Calu3 (cell line): Measurements from ENCODE around the gene TEX261. TPM values are rescaled to one million over a fixed set of nuclear protein-coding genes. Genes with fewer than 3 reads are reported as not detected.

Experiments
- BruUV-seq: library from RNA; stranded (reverse); fragments of 400-500 nt; replicated peaks from 2 replicates; lab custom pipeline; 2021; lab: Mats Ljungman, UMichigan
- CTCF ChIA-PET: fragments of 300-600 bp; sonication (Branson Sonifier 250); formaldehyde crosslinking; loops from one replicate; lab custom pipeline; 2022; ENCODE audit warnings: antibody characterized with exemption; lab: Charles Lee
- DNase-seq: peaks from one replicate; pipeline ENCODE4 v3.0.0; 2022
- H3K27ac Mint-ChIP-seq: one replicate; pipeline ENCODE4 v1.8.0; 2022; ENCODE audit warnings: mixed read lengths; ENCODE audit not compliant: unreplicated experiment
- H3K27me3 Mint-ChIP-seq: one replicate; pipeline ENCODE4 v1.8.0; 2022; ENCODE audit warnings: mixed read lengths; ENCODE audit not compliant: unreplicated experiment
- H3K36me3 Mint-ChIP-seq: one replicate; pipeline ENCODE4 v1.8.0; 2022; ENCODE audit warnings: mild to moderate bottlenecking, moderate library complexity, mixed read lengths; ENCODE audit not compliant: insufficient read depth, unreplicated experiment
- H3K4me1 Mint-ChIP-seq: one replicate; pipeline ENCODE4 v1.8.0; 2022; ENCODE audit warnings: mild to moderate bottlenecking, low read depth, mixed read lengths; ENCODE audit not compliant: unreplicated experiment
- H3K4me3 Mint-ChIP-seq: one replicate; pipeline ENCODE4 v1.8.0; 2022; ENCODE audit warnings: mild to moderate bottlenecking, low read depth, moderate library complexity, mixed read lengths; ENCODE audit not compliant: unreplicated experiment
- H3K9me3 Mint-ChIP-seq: one replicate; pipeline ENCODE4 v1.8.0; 2022; ENCODE audit warnings: low read depth, mixed read lengths; ENCODE audit not compliant: unreplicated experiment
- intact Hi-C: fragments of 100-400 bp; cut with micrococcal nuclease; formaldehyde crosslinking; loops from one replicate; pipeline ENCODE4 v1.10.0; 2022; ENCODE audit not compliant: unreplicated experiment
- total RNA-seq: library from RNA; stranded (reverse); gene quantifications from 2 replicates; pipeline ENCODE4 v1.2.3, GENCODE V29; 2022
- TF ChIP-seq, protein P1 (sequence below): fragments of 200-600 bp; IDR thresholded peaks from one replicate; pipeline ENCODE4 v1.8.0; 2022; ENCODE audit warnings: antibody characterized with exemption; ENCODE audit not compliant: unreplicated experiment

Gene TEX261
- total RNA-seq, 1 experiment from 2014 or later, result 61.2 TPM

- peaks cover 17% of the 10 kb centered on the region for H3K4me1 Mint-ChIP-seq
- intact Hi-C loops, result no loop called here
These were observed 46.2 kb downstream of the TEX261 start for GRCh38 chr2:70948337-70949003.

GRCh38 chr2:70947556-70948184 is 47.0 kb downstream of the TEX261 start:
- Mint-ChIP-seq H3K36me3 (no peaks in the 10 kb centered on the region), H3K27me3 (peaks cover 41% of the 10 kb centered on the region), H3K4me3 (no peak overlapping the region), H3K4me1 (peaks cover 17% of the 10 kb centered on the region), H3K9me3 (no peaks in the 10 kb centered on the region), H3K27ac (no peak overlapping the region)
- CTCF ChIA-PET, result interaction anchor here (0.6 to 1.7 kb wide), 9 partner anchors 18 to 685 kb away, joined by 3 to 12 read pairs (median 5); no protein-coding TSS in a partner anchor
- intact Hi-C loops, result loop anchor here (1.0 to 2.0 kb wide), 3 partner anchors 76 to 159 kb away; no protein-coding TSS in a partner anchor
- TF ChIP-seq, protein P1, sequence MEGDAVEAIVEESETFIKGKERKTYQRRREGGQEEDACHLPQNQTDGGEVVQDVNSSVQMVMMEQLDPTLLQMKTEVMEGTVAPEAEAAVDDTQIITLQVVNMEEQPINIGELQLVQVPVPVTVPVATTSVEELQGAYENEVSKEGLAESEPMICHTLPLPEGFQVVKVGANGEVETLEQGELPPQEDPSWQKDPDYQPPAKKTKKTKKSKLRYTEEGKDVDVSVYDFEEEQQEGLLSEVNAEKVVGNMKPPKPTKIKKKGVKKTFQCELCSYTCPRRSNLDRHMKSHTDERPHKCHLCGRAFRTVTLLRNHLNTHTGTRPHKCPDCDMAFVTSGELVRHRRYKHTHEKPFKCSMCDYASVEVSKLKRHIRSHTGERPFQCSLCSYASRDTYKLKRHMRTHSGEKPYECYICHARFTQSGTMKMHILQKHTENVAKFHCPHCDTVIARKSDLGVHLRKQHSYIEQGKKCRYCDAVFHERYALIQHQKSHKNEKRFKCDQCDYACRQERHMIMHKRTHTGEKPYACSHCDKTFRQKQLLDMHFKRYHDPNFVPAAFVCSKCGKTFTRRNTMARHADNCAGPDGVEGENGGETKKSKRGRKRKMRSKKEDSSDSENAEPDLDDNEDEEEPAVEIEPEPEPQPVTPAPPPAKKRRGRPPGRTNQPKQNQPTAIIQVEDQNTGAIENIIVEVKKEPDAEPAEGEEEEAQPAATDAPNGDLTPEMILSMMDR, result no peak
- DNase-seq, result no peak
- BruUV-seq, result no TSS peak

More at GRCh38 chr2:70948337-70949003, 46.2 kb downstream of the TEX261 start:
- BruUV-seq, result no TSS peak
- Mint-ChIP-seq H3K9me3 (no peaks in the 10 kb centered on the region), H3K4me3 (peak overlapping the region; percentile 54), H3K36me3 (no peaks in the 10 kb centered on the region), H3K27ac (no peak overlapping the region), H3K27me3 (peaks cover 40% of the 10 kb centered on the region)
- CTCF ChIA-PET, result interaction anchor here (0.6 to 1.7 kb wide), 10 partner anchors 18 to 686 kb away, joined by 3 to 12 read pairs (median 4); no protein-coding TSS in a partner anchor
- TF ChIP-seq, protein P1, result peak; percentile 84
- peak; percentile 86 for DNase-seq

DNA sequence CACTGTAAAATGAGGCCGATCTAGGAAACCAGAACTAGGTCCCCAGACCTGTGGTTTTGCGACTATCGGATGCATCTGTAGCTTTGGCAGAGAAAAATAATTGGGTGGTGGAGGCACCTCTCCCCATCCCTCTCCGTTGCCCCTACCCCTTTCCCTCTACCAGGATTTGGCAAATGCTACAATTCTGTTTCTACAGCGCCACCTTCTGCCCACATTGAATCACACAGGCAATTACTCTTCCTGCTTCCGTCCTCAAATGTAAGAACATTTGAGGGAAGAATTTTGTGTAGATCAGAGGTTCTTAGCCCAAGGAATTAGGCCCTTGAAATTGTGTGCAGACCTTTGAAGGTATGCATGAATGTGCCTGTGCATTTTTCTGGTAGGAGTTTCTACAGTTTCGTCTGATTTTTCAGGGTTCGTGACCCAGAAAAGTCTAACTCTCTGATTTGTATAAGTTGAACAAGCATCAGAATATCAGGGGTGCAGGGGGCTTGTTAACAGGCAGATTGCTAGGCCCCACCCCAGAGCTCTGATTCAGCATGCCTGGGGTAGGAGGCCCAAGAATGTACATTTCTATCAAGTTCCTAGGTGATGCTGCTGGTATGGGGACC is 47.7 kb downstream of the TEX261 start:
- no peaks in the 10 kb centered on the region for H3K36me3 Mint-ChIP-seq
- no peak overlapping the region for H3K27ac Mint-ChIP-seq
- intact Hi-C loops, result loop anchor here (1.0 to 2.0 kb wide), 3 partner anchors 76 to 158 kb away; no protein-coding TSS in a partner anchor
- TF ChIP-seq, protein P1, result peak; percentile 78
- CTCF ChIA-PET, result interaction anchor here (1.7 kb wide), 1 partner anchor 82 kb away, joined by 7 read pairs; no protein-coding TSS in a partner anchor
- no TSS peak for BruUV-seq
- peaks cover 17% of the 10 kb centered on the region for H3K4me1 Mint-ChIP-seq
- H3K4me3 Mint-ChIP-seq, result no peak overlapping the region
- H3K27me3 Mint-ChIP-seq, result peaks cover 49% of the 10 kb centered on the region
- DNase-seq, result peak; percentile 56
- no peaks in the 10 kb centered on the region for H3K9me3 Mint-ChIP-seq

DNA sequence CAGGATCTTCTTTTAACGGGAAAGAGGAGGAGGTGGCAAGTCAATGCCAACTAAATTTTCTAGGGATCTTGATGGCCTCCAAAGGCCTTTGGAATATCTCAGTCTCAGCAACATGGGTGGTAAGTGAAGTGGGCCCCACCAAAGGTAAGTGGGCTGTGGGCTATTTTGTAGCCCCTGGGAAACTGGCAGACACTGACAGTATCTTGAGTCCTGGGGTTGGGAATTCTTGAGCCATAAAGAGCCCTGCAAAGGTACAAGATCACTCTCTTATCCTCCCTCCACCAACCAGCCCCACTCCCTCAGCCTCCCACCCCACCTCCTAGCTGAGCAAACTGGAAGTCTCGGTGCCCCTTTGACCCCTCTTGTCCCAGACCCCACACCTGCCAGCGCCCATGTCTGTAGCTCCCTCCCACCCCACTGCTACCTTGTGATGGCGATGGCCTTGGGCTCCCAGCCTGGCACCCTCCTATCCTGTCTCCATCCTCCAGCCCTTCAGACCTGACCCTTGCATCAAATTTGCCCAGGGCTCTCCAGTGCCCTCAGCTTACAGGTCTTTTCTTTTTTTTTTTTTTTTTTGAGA is 50.5 kb downstream of the TEX261 start:
- TF ChIP-seq, protein P1, result no peak
- no peak for DNase-seq
- Mint-ChIP-seq H3K4me3 (no peak overlapping the region), H3K9me3 (no peaks in the 10 kb centered on the region), H3K27me3 (peaks cover 71% of the 10 kb centered on the region), H3K4me1 (peaks cover 17% of the 10 kb centered on the region), H3K27ac (no peak overlapping the region), H3K36me3 (no peaks in the 10 kb centered on the region)
- no TSS peak for BruUV-seq
- intact Hi-C loops, result no loop called here
- CTCF ChIA-PET, result no interaction called here
